ENCODE measurements around the gene ARSB.

DNA sequence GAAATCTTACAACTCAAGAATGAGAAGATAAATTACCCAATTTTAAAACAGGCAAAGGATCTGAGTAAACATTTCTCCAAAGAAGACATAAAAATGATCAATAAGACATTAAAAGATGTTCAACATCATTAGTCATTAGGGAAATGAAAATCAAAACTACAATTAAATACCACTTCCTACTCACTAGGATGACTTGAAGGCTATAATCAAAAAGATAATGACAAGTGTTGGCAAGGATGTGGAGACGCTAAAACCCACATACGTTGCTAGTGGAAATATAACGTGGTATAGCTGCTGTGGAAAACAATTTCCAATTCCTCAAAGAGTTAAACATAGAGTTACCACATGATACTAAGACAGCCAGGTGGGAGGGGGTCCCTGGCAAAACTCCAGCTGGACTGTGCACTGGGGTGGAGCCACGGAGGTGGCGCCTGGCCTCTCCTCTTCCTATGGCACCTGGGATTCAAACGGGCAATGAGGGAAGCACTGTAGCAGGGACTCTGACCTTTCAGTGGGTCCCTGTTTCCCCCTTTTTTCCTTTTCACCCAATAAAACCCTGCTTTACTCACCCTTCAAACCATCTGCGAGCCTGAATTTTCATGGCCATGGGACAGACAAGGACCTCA, 5.9 kb downstream of the ARSB start:
- TF ChIP-seq EZH2 (IDR thresholded peaks at IDR 0.05; ENCODE audit: insufficient read depth, poor library complexity, severe bottlenecking) (no peak), EZH2phosphoT487 (IDR thresholded peaks at IDR 0.05; ENCODE audit: insufficient read depth, low read depth) (no peak)
